DMS53 treated with DMSO at 0.1 percent for 48 hours (cell line): ENCODE results near the gene IFNL4.

Source experiments
- DNase-seq: peaks from one replicate; lab custom pipeline; 2025; ENCODE audit not compliant: unreplicated experiment; lab: John Stamatoyannopoulos, UW

Gene IFNL4

GRCh38 chr19:39196860-39197562, 51.6 kb downstream of the IFNL4 start, which contains the start of gene NCCRP1:
NCCRP1 (plus strand) TSS chr19:39196964; CDS start chr19:39196983, 19 bp downstream.
- DNase-seq: no peak

DNA sequence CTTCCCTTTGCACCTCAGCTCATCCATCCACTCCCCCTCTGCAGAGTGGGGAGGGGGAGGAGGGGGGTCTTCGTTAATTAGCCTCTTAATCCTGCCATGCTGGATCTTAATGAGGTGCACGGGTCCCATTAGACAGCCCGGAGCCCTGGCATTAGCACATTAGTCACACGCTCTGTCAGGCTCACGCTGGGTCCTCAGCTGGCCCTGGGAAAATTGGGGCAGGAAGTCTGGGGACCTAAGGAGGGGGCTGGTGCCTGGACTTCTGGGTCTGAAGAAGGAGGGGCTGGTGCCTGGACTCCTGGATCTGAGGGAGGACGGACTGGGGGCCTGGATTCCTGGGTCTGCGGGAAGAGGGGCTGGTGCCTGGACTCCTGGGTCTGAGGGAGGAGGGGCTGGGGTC, 52.3 kb downstream of the IFNL4 start:
- no peak for DNase-seq
